NCI-H1694 treated with DMSO at 0.1 percent for 48 hours (cell line): ENCODE measurements around the gene FKBP15.
"Not testable (repeated sequence)": the region's sequence is repeated elsewhere in the genome, so short reads cannot be mapped to it uniquely, and the experiment has no call there.

ENCODE experiments used
- DNase-seq: peaks from one replicate; lab custom pipeline; 2025; lab: John Stamatoyannopoulos, UW

FKBP15 gene

DNA sequence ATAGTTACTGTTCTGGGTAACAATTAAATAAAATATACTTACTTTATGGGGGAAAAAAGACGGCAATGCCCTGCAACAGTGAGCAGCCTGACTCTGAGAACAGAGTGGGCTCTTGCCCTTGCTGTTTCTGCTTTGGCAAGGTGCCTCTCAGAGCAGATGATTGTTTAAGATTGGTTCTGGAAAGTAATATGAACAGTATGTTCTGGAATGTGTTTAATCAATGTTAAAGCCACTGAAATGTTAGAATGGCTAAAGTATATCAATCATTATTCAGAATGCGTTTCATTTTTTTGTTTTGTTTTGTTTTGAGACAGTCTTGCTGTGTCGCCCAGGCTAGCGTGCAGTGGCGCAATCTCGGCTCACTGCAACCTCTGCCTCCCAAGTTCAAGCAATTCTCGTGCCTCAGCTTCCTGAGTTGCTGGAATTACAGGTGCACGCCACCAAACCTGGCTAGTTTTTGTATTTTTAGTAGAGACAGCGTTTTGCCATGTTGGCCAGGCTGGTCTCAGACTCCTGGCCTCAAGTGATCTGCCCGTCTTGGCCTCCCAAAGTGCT, 14.7 kb upstream of the FKBP15 start:
- DNase-seq, result not testable (repeated sequence)

DNA sequence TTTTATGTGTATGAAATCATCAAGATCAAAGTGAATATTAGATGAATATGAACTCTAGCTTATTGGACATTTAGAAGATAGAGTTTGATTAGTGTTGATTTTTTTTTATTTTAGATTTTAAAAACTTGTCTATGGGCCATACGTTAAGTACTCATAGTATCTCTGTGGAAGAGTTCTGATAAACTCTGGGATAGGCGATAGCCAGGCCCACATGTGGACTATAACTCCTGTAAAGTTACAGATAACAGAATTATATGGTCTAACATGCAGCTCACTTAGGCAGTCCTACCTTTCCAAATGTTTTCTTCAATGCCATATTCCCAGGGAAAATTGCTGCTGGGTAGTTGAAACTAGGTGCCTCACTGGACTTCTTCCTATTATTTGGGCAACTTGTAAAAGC, 10.6 kb upstream of the FKBP15 start:
- DNase-seq, result no peak

DNA sequence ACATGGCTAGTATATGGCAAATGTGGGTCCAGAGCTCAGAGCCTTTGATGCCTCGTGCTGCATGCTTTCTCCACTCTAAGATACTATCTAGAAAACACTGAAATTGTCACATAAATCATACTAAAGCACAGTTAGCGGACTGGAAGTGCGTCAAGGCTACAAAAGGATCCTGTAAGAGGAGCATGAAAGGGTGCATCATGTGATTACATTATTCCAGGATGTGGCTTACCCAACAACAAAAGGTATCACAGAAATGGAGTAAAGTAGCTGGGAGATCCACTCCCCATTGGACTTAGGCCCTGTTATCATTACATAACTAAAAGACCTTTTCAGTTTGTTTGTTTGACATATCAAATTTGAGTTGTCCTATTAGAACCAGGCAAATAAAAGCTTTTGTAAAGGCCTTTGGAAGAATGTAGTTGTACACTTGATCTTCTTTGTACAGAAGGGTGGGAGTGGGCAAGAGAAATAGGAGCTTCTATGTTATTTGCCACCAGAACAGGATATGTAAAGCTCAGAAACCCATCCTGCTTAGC, 7.1 kb upstream of the FKBP15 start:
- no peak for DNase-seq

DNA sequence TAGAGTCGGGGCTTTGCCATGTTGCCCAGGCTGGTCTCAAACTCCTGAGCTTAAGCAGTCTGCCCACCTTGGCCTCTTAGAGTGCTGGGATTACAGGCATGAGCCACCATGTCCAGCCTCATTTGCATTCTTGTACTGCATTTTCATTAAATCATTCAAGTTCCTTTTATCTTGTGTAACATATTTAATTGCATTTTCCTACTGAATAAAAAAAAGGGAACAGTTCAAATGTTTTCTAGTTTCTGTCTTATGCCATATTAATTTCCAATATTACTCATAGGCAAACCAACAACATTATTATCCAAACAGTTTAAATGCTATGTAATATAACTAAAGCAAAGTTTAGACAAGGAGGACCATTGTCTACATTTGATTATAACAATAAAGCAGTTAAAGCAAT, 6.4 kb upstream of the FKBP15 start:
- DNase-seq, result no peak

DNA sequence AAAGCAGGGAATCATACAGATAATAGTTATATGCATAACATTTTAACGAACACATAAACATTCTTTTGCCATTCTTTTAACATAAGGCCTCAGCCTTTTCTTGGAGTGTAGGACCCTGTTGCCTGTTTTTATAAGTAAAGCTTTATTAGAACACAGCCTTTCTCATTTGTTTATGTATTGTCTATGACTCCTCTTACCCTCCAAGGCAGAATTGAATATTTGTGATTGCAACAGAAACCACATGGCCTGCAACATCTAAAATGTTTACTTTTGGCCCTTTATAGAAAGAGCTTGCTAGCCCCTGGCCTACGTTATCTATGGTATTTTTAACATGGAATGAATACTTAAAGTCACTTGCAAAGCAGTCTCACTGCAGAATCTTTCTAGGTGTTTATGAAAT, 2.9 kb upstream of the FKBP15 start:
- DNase-seq, result no peak

DNA sequence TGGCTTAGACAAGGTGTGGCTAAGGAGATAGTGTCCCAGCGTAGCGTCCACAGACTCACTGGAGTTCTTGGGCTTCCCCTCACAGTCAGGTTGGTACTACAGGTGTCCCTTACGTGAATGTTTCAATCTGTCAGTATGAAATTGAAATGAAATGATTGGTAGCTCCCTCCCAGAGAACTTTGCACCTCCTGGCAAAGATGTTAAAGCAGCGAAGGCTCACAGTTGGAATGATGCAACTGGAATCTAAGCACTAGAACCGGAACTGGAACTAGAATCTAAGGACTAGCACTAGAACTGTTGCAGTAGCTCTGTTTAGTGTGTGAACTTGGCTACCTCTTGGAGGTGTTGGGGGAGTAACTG, 1.4 kb upstream of the FKBP15 start:
- DNase-seq, result no peak

DNA sequence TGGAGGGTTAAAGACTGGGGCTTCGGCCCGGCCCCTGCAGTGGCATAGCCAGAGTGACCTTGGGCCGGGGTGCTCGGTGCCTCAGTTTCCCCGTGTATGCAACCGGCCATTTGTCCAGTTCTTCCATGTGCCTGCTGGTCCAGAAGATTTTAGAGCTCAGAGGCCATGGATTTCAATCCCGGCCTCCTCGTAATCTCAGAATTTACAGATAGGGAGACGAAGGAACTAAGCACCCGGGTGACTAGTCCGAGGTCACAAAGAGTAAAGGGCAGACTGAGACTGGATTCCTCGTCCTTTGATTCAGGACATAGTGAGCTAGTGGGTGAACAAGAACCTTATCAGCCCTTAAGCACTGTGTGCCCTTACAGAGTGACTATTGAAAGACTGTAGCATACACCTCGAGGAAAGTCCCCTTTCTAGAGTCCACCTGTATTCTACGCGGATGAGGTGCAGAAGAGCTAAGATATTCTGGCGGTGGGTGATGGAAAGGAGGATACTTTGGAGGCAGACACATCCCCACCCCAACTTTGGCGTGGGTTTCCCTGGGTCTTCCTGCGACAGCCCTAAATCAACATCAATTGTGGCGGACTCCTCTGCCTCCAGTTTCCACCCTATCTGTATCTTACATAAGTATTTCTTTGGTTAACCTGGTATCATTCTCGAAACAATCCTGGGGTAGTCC, 864 bp upstream of the FKBP15 start:
- no peak for DNase-seq

DNA sequence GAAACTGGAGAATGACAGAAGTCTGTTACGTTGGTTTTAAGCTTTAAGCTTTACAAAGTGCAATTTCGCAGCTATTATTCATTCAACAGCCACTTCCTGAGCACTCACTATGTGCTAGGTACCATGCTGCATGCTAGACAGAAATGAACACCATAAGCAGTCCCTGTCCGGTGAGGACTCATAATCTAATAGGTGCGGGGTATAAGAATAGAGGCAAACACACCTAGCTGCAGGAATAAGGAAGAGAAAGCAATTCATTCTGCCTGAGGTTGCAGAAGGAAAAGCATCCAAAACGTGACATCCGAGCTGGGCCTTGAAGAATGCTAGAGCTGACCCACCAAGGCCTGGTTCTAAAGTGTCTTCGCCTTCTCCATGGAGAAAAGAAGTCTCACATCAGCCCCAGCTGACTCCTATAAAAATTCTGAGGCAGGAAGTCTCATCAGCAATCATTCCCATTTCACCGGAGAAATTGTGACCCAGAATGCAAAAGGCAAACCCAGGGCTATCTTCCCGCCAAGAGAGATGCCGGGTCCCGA, 542 bp downstream of the FKBP15 start:
- no peak for DNase-seq

DNA sequence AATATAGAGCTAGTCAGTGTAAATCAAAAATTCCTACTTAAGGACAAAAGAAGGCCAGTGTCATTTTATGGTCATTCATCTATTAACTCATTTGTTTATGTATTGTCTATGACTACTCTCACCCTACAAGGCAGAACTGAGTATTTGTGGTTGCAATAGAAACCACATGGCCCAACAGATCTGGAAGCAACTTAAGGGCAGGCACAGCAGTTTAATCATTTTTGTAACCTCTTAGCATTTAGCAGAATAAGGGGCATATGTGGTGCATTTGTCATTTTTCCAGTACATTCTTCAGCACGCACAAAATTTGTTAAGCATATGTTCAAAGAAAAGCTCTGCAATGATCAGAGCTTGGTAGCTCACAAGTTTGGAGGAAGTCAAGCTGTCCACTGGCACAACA, 1.1 kb downstream of the FKBP15 start:
- DNase-seq, result no peak

DNA sequence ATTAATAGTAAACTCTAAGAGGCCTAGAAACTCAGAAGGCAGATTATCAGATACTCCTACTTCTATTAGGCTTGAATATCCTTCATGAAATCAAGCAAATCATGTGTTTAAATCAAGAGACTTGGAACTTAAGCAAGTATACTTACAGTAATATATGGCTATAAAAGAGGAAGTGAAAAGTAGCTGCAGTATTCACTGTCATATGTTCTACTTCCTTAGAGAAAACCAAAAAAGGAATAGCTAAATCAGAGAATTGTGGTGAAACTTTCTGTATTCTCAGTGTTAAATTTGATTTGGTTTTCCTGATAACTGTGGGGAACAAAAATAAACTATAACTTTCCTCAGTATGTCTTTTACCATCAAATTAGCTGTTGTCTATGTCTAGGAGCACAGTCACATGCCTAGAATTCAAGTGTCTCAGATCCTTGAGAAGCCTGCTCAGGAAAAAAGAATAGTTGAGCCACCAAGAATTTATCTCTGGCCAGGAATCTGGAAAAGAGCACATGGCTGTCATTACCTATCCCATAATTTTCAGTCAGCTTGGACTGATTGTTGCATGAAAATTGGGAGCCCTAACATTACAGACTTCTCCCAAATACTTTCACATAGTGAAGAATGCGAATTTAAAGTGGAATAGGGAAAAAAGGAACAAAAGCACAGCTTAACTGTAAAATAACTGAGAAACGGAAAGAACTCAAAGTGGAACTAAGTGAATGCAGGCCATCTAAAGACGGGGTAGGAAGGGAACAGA, 1.7 kb downstream of the FKBP15 start:
- DNase-seq, result no peak

DNA sequence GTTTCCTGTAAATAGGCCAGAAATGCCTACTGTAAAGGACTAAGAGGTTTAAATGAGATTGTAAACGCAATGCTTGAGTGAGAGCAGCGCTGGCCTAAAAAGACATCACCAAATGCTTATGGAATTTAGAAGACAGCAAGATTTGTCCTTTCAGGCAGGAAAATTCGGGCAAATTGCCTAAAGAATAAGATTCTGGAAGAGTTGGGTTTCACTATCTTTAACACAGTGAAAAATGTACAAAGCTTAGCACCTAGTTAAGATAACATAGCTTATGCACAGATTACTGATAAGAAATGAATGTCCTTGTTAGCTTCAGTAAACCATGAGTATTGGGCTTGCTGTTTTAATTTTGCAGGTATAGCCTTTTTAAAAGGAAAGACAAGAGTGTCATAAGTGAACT, 4.7 kb downstream of the FKBP15 start:
- no peak for DNase-seq

DNA sequence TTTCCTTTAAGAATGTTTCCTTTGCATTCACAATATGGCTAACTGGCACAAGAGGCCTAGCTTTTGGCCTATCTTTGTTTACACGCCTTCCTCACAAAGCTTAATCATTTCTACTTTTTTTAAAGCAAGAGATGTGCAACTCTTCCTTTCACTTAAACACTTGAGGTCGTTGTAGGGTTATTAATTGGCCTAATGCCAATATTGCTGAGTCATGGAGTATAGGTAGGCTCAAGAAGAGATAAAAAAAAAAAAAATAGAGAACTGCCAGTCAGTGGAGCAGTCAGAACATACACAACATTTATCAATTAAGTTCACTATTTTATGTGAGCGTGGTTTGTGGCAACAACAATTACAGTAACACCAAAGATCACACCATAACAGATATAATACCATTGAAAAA, 5.9 kb downstream of the FKBP15 start:
- DNase-seq, result no peak

DNA sequence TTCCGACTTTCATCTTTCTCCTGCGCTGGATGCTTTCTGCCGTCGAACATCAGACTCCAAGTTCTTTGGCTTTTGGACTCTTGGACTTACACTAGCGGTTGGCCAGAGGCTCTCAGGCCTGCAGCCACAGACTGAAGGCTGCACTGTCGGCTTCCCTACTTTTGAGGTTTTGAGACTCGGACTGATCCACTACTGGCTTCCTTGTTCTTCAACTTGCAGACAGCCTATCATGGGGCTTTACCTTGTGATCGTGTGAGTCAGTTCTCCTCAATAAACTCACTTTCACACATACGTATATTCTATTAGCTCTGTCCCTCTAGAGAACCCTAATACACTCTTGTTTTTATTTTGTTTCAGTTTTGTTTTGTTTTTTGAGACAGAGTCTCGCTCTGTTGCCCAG, 10.3 kb downstream of the FKBP15 start:
- DNase-seq, result no peak

DNA sequence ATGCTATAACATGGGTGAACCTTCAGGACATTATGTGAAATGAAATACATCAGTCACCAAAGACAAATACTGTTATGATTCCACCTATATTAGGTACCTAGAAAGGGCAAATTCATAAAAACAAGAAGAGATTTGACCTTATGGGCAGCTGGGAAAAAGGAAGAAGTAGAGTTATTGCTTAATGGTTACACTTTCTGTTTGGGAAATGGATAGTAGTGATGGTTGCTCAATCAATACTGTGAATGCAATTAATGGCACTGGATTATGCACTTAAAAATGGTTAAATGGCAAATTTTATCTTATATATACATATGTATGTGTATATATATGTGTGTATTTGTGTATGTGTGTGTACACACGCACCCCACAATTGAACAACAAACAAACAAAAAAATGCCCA, 15.2 kb downstream of the FKBP15 start:
- no peak for DNase-seq

DNA sequence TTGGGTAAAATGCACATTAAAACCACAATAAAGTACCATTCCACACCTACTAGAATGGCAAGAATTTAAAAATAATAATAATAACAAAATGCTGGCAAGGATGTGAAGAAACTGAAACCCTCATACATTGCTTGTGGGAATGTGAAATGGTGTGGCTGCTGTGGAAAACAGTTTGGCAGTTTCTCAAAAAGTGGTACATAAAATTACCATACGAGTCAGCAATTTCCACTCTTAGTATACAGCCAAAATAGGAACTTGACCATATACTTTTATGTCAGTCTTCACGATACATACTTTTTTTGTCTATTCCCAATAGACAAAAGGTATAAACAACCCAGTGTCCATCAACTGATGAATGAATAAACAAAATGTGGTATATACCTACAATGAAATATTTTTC, 15.6 kb downstream of the FKBP15 start:
- DNase-seq, result no peak

DNA sequence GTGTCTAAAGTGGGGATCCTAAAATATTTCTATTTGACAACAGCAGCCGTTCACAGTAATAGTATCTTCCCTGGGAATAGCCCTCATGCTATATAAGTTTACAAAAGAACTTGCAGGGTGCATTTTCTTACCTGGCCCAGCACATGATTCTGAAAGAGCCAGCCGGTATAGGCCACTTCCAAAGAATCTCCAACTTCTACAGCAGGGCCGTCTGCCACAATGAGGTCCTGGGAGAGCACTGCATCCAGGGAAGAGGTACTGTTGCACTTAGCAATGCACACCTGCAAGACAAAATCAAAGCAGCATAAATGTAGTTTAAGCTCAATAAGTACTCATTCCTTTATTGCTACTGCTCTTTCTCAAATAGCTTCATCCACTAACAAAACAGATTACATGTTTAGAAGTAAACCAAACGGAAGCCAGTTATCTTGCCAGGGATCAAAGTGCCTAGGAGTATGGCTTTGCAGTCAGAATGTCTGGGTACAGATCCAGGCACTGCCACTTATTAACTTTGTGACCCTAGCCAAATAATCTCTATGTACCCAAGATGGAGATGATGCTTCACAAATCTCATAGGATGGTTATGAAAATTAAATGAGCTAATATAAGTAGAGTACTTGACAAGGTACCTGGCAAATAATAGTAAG, 21.3 kb downstream of the FKBP15 start:
- DNase-seq, result no peak

DNA sequence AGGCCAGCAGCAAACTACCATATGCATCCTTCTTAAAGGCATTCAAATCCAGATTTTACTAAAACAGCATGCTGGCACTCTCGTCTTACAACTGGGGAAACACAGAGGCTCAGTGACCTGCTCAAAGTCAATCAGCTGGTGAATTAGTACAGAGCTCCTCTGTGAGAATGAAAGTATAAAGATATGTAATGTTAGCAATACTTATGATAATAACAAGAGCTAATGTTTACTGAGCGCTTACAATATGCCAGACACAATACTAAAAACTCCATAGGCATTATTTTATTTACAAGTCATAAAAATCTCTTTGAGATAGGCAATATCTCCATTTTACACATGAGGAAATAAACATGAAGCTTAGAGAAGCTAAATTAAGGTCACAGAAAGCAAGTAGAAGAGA, 28.6 kb downstream of the FKBP15 start:
- DNase-seq, result no peak

DNA sequence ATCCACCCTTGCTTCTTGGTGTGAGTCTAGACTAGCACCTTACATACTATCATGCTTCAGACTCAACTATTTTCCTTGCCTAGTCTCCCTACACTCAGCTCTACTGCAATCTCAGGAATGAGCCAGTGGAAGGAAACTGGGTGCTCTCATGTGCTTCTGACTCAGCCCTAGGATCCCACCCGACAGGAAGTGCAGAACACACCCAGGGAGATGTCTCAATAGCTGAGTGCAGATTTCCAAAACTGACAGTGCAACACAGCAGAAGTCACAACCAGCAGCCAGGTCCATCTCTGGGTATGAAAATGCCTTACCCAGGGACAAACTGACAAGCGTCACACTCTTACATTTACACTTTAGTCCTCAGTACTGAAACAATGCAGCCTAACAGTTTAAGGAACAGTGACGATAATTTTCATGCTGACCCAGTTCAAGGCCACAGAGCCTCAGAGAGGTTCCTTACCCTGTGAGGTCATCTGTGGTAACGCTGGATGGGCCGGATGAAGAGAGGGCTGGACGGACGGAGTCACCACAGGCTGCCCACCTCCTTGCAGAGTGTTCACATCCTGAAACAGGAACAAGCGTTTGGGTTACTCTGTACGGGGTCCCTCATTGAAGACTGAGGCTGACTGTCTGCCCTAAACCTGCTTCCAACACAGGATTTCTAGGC, 33.0 kb downstream of the FKBP15 start:
- DNase-seq, result no peak

DNA sequence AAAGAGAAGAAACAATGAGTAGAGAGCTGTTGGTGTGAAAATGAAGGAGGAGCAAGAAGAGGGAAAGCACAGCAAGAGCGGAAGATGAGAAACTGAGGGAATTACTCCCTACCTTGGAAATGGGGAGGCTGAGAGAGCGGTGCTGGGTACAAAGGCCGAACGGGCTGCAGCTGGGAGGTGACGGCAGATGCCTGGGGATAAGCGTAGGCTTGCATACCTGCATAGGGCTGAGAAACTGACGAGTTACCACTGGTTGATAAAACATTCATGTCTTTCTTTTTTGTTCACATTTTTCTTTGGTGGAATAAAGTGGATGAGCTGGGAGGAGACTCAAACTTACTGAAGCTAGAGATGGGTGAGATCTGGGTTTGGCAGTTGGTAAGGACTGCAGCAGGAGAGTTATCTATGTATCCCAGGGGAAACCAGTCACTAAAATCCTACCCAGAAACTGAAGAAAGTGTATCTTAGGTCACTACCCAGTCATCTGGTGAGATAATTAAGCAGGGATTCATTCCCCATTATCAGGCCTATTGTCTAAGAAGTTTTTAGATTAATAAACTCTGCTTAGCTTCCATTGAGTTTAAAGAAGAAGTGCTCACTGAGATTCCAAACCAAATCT, 34.8 kb downstream of the FKBP15 start:
- no peak for DNase-seq

DNA sequence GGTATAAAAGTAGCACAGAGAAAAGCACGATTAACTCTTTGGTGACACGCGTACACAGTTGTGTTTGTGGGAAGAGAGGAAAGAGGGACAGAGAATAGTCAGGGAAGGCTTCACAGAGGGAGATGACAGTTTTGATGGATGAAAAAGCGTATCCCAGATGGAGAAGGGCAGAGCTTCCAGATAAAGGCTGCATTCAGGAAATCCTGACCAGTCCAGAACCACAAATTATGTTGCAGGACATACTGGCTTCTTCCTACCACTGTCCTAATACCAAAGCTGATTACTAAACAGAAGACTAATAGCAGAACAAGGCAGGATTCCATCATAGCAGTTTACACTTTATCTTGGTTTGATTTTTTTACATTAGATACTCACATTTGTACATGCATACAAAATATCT, 35.8 kb downstream of the FKBP15 start:
- no peak for DNase-seq

DNA sequence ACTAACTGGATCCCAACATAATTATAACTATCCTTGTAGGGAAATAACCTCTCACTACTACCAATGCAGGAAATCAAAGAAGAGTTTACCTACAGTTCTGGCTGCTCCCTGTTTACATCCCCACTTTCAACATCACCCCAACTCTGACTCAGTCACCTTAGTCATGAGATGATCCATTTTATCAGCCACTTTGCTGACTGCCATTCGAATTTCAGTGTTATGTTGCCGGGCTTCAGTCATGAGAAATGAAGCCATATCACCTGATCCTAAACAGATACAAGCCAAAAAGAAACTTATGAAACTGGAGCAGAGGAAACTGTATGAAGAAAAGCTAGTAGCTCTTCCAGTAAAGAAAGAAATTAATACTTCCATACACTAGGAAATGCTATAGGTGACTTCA, 36.5 kb downstream of the FKBP15 start:
- no peak for DNase-seq
